HCT116 (cell line): ENCODE data around the gene TRPM3. TPM values are rescaled to one million over a fixed set of nuclear protein-coding genes. Genes with fewer than 3 reads are reported as not detected.
A peak's percentile ranks its signal among the peaks of the same experiment; 100 is the strongest.

ENCODE experiments used
- ATAC-seq: fragments of 200-7000 bp; cut with Tn5 transposase; 2 replicates; pipeline ENCODE4 v1.9.1; 2020; ENCODE audit warnings: mild to moderate bottlenecking, moderate library complexity
- BruUV-seq: library from RNA; stranded (reverse); fragments of 400-500 nt; replicated peaks from 2 replicates; lab custom pipeline; 2021; lab: Mats Ljungman, UMichigan
- CTCF ChIA-PET: fragments of 300-600 bp; sonication (Branson Sonifier 250); formaldehyde crosslinking; loops from one replicate; lab custom pipeline; 2021; ENCODE audit warnings: antibody characterized with exemption; lab: Charles Lee
- POLR2A ChIA-PET: fragments of 300-600, 350-600 bp; sonication (Branson Sonifier 250); formaldehyde crosslinking; loops from one replicate; lab custom pipeline; 2021; ENCODE audit warnings: antibody characterized with exemption; lab: Charles Lee
- RAD21 ChIA-PET, 2 experiments: fragments of 300-600 bp; sonication (Branson Sonifier 250); formaldehyde crosslinking; loops; one replicate each; lab custom pipeline; 2023; ENCODE audit warnings: low total read pairs in 2 of 2; ENCODE audit not compliant: uncharacterized antibody in 2 of 2, unreplicated experiment in 2 of 2, low non-redundant PET in 1 of 2; lab: Charles Lee
- DNase-seq: peaks from one replicate; pipeline ENCODE4 v3.0.0-alpha.2; 2010; ENCODE audit warnings: low read depth, low spot score
- H2AFZ ChIP-seq: fragments of 200-600 bp; shearing (Covaris generic), sonication (generic); 2 replicates; pipeline ENCODE4 v1.6.1; 2017; ENCODE audit warnings: low read depth, mixed run types, mixed read lengths, antibody characterized with exemption, low read length; ENCODE audit not compliant: poor library complexity, severe bottlenecking
- H3K27ac ChIP-seq: 2 replicates; pipeline ENCODE4 v1.5.1; 2012; ENCODE audit warnings: low read depth, low read length
- H3K27me3 ChIP-seq: fragments of 200-600 bp; sonication (generic); 2 replicates; pipeline ENCODE4 v1.6.1; 2016; ENCODE audit warnings: mixed run types, low read length, mixed read lengths; ENCODE audit not compliant: insufficient read depth
- H3K36me3 ChIP-seq, 2 experiments: fragments of 200-500 bp in 1 of 2; fragments of 200-600 bp in 1 of 2; sonication (Bioruptor generic) in 1 of 2; sonication (generic) in 1 of 2; 2 replicates each; pipeline versions ENCODE4 v1.5.1 to v1.6.1; 2014 to 2016; ENCODE audit warnings: low read length in 2 of 2, inconsistent platforms in 1 of 2, mixed read lengths in 1 of 2, mixed run types in 1 of 2; ENCODE audit not compliant: insufficient read depth in 2 of 2, control insufficient read depth in 1 of 2
- H3K4me1 ChIP-seq, 2 experiments: fragments of 200-600 bp in 1 of 2; sonication (generic) in 1 of 2; 2 replicates each; pipeline versions ENCODE4 v1.5.1 to v1.6.1; 2012 to 2017; ENCODE audit warnings: low read length in 2 of 2, inconsistent platforms in 1 of 2, mild to moderate bottlenecking in 1 of 2, mixed read lengths in 1 of 2, mixed run types in 1 of 2, moderate library complexity in 1 of 2; ENCODE audit not compliant: insufficient read depth in 2 of 2, control insufficient read depth in 1 of 2
- H3K4me2 ChIP-seq: fragments of 200-600 bp; sonication (generic); 2 replicates; pipeline ENCODE4 v1.6.1; 2017; ENCODE audit warnings: mixed run types, low read length, mixed read lengths
- H3K4me3 ChIP-seq, 2 experiments: fragments of 200-600 bp in 1 of 2; sonication (generic) in 1 of 2; replicated peaks in 1 of 2; 2 replicates each; pipeline ENCODE4 v1.5.1; 2011 to 2016; ENCODE audit warnings: low read length in 2 of 2, control low read depth in 1 of 2, low read depth in 1 of 2, mild to moderate bottlenecking in 1 of 2, mixed read lengths in 1 of 2, mixed run types in 1 of 2
- H3K79me2 ChIP-seq: fragments of 200-600 bp; sonication (generic); 2 replicates; pipeline ENCODE4 v1.6.1; 2017; ENCODE audit warnings: mild to moderate bottlenecking, mixed run types, low read length, moderate library complexity, mixed read lengths; ENCODE audit not compliant: insufficient read depth
- H3K9ac ChIP-seq: fragments of 200-600 bp; sonication (generic); 2 replicates; pipeline ENCODE4 v1.6.1; 2016; ENCODE audit warnings: low read length, mixed read lengths
- H3K9me2 ChIP-seq: fragments of 200-600 bp; sonication (generic), shearing (Covaris generic); 2 replicates; pipeline ENCODE4 v1.6.1; 2017; ENCODE audit warnings: mixed run types, mild to moderate bottlenecking, moderate library complexity; ENCODE audit not compliant: insufficient read depth
- H3K9me3 ChIP-seq, 2 experiments: fragments of 200-500 bp in 1 of 2; fragments of 200-600 bp in 1 of 2; sonication (Bioruptor generic) in 1 of 2; sonication (generic) in 1 of 2; 2 replicates each; pipeline ENCODE4 v1.6.1; 2014 to 2017; ENCODE audit warnings: low read length in 2 of 2, mixed read lengths in 2 of 2, inconsistent platforms in 1 of 2, low read depth in 1 of 2, mild to moderate bottlenecking in 1 of 2, mixed run types in 1 of 2, moderate library complexity in 1 of 2; ENCODE audit not compliant: control insufficient read depth in 1 of 2, insufficient read depth in 1 of 2
- H4K20me1 ChIP-seq: fragments of 200-600 bp; sonication (generic), shearing (Covaris generic); 2 replicates; pipeline ENCODE4 v1.6.1; 2017; ENCODE audit warnings: mixed run types, mild to moderate bottlenecking, moderate library complexity; ENCODE audit not compliant: insufficient read depth
- CBX3 ChIP-seq: IDR thresholded peaks from 2 replicates; pipeline ENCODE4 v1.6.1; 2012; ENCODE audit warnings: low read depth
- CTCF ChIP-seq, 3 experiments: fragments of 200-600 bp in 1 of 3; sonication (generic) in 1 of 3; IDR thresholded peaks in 2 of 3; conservative IDR thresholded peaks in 1 of 3; 2 replicates each; pipeline ENCODE4 v1.5.1; 2012 to 2017; ENCODE audit warnings: low read depth in 2 of 3, low read length in 2 of 3, antibody characterized with exemption in 1 of 3, borderline replicate concordance in 1 of 3, control low read depth in 1 of 3, mild to moderate bottlenecking in 1 of 3, mixed read lengths in 1 of 3, mixed run types in 1 of 3, moderate library complexity in 1 of 3; ENCODE audit not compliant: insufficient read depth in 1 of 3
- EGR1 ChIP-seq: IDR thresholded peaks from 2 replicates; pipeline ENCODE4 v1.6.1; 2012; ENCODE audit warnings: low read depth
- ELF1 ChIP-seq: IDR thresholded peaks from 2 replicates; pipeline ENCODE4 v1.6.1; 2012; ENCODE audit warnings: low read depth, borderline replicate concordance
- POLR2A ChIP-seq: IDR thresholded peaks from 2 replicates; pipeline ENCODE4 v1.7.0; 2011; ENCODE audit warnings: borderline replicate concordance; ENCODE audit not compliant: insufficient read depth, insufficient read length; ENCODE audit errors: extremely low read depth
- SIN3A ChIP-seq: IDR thresholded peaks from 2 replicates; pipeline ENCODE4 v1.6.1; 2012; ENCODE audit warnings: low read depth
- SP1 ChIP-seq: IDR thresholded peaks from 2 replicates; pipeline ENCODE4 v1.6.1; 2012; ENCODE audit warnings: low read depth
- TCF7L2 ChIP-seq: IDR thresholded peaks from 2 replicates; pipeline ENCODE4 v1.7.0; 2011; ENCODE audit warnings: borderline replicate concordance, inconsistent platforms; ENCODE audit not compliant: insufficient read depth, insufficient read length; ENCODE audit errors: extremely low read depth
- YY1 ChIP-seq: IDR thresholded peaks from 2 replicates; pipeline ENCODE4 v1.6.1; 2011; ENCODE audit warnings: low read length, low read depth, moderate library complexity, mild to moderate bottlenecking; ENCODE audit not compliant: insufficient replicate concordance; ENCODE audit errors: extremely low read depth
- ZFX ChIP-seq: fragments of 450-650 bp; IDR thresholded peaks from 2 replicates; pipeline ENCODE4 v1.6.1; 2017
- ZNF274 ChIP-seq: fragments of 200-500 bp; sonication (Bioruptor generic); IDR thresholded peaks from 2 replicates; pipeline ENCODE4 v1.6.1; 2014; ENCODE audit warnings: mild to moderate bottlenecking, low read depth, low read length, inconsistent platforms
- intact Hi-C: fragments of 100-400 bp; cut with micrococcal nuclease; formaldehyde crosslinking; loops from 2 replicates; pipeline ENCODE4 v1.10.0; 2022
- total RNA-seq: library from RNA; stranded (reverse); gene quantifications from one replicate; pipeline ENCODE4 v1.2.1, GENCODE V29; 2021; ENCODE audit not compliant: unreplicated experiment

Gene TRPM3
- total RNA-seq, 1 experiment from 2014 or later = not detected

GRCh38 chr9:70578720-70579119 lies 542.7 kb downstream of the TRPM3 start:
- BruUV-seq = no TSS peak

GRCh38 chr9:70577671-70578070 lies 543.8 kb downstream of the TRPM3 start:
- no peaks in the 10 kb centered on the region for H3K9me2 ChIP-seq
- H3K9me3 ChIP-seq = no peaks in the 10 kb centered on the region
- peak overlapping the region; percentile 26; the same call in 1 of the 2 replicates for H3K4me2 ChIP-seq
- no peaks in the 10 kb centered on the region for H3K36me3 ChIP-seq
- no peak for DNase-seq
- H3K27ac ChIP-seq = no peak overlapping the region
- ChIA-PET POLR2A (no interaction called here), RAD21 (no interaction called here), CTCF (no interaction called here)
- intact Hi-C loops = no loop called here
- no peaks in the 10 kb centered on the region for H4K20me1 ChIP-seq
- no peaks in the 10 kb centered on the region; the same call in 1 of the 2 replicates for H3K27me3 ChIP-seq
- no peak for ATAC-seq
- H3K79me2 ChIP-seq = no peaks in the 10 kb centered on the region
- no TSS peak for BruUV-seq
- H3K4me1 ChIP-seq = peaks cover 0 to 11% of the 10 kb centered on the region in 2 experiments; a peak in 2 of 4 replicates
- no peak overlapping the region for H2AFZ ChIP-seq
- no peak overlapping the region for H3K9ac ChIP-seq
- TF ChIP-seq SIN3A = no peak
- TF ChIP-seq SP1 = no peak
- no peak for TF ChIP-seq CBX3
- TF ChIP-seq ZFX = no peak
- no peak for TF ChIP-seq ELF1
- TF ChIP-seq TCF7L2 = no peak
- TF ChIP-seq YY1 = no peak
- no peak for TF ChIP-seq POLR2A
- no peak for TF ChIP-seq ZNF274
- TF ChIP-seq EGR1 = no peak
- H3K4me3 ChIP-seq = no peak overlapping the region

More at GRCh38 chr9:70578720-70579119, 542.7 kb downstream of the TRPM3 start:
- TF ChIP-seq TCF7L2 (no peak), CTCF (IDR thresholded peaks at IDR 0.05 in 2 of 3, conservative IDR thresholded peaks at IDR 0.05 in 1 of 3; ENCODE audit: borderline replicate concordance in 1 of 3, insufficient read depth in 1 of 3, low read depth in 2 of 3, low read length in 2 of 3) (peak in 2 of 3 experiments; percentile 35 to 49; a peak in 3 of 6 replicates)
- ChIA-PET RAD21 (no interaction called here), CTCF (no interaction called here), POLR2A (interaction anchor here (0.8 kb wide), 1 partner anchor 160 kb away, joined by 3 read pairs; no protein-coding TSS in a partner anchor)
- Histone ChIP-seq H4K20me1 (no peaks in the 10 kb centered on the region), H3K9ac (no peak overlapping the region), H3K27ac (no peak overlapping the region), H3K9me2 (no peaks in the 10 kb centered on the region), H2AFZ (no peak overlapping the region), H3K4me1 (peaks cover 0 to 11% of the 10 kb centered on the region in 2 experiments; a peak in 2 of 4 replicates), H3K9me3 (no peaks in the 10 kb centered on the region), H3K79me2 (no peaks in the 10 kb centered on the region), H3K4me3 (no peak overlapping the region), H3K27me3 (no peaks in the 10 kb centered on the region; the same call in 1 of the 2 replicates), H3K4me2 (no peak overlapping the region), H3K36me3 (no peaks in the 10 kb centered on the region)
- intact Hi-C loops = no loop called here
- no peak for DNase-seq
- no peak for ATAC-seq
